Osteoblast (primary cell): ENCODE data around the gene HNRNPL. TPM values are rescaled to one million over a fixed set of nuclear protein-coding genes. Genes with fewer than 3 reads are reported as not detected.
"Not testable (repeated sequence)": the region's sequence is repeated elsewhere in the genome, so short reads cannot be mapped to it uniquely, and the experiment has no call there.

Experiments
- DNase-seq: peaks from one replicate; pipeline ENCODE4 v3.0.0; 2011; ENCODE audit warnings: low spot score, mixed read lengths; ENCODE audit not compliant: insufficient read length; ENCODE audit errors: missing footprints
- H2AFZ ChIP-seq: 2 replicates; pipeline ENCODE4 v1.6.0; 2011; ENCODE audit warnings: mild to moderate bottlenecking, low read length
- H3K27ac ChIP-seq: 2 replicates; pipeline ENCODE4 v1.5.1; 2011; ENCODE audit warnings: mild to moderate bottlenecking, low read depth, low read length, moderate library complexity
- H3K27me3 ChIP-seq: 2 replicates; pipeline ENCODE4 v1.6.0; 2012; ENCODE audit warnings: mild to moderate bottlenecking, control low read depth, inconsistent platforms, low read length, moderate library complexity; ENCODE audit not compliant: insufficient read depth
- H3K36me3 ChIP-seq: 2 replicates; pipeline ENCODE4 v1.5.1; 2011; ENCODE audit warnings: mild to moderate bottlenecking, low read length, control low read depth, moderate library complexity; ENCODE audit not compliant: insufficient read depth
- H3K4me1 ChIP-seq: 2 replicates; pipeline ENCODE4 v1.5.1; 2011; ENCODE audit warnings: mild to moderate bottlenecking, low read length, control low read depth, moderate library complexity; ENCODE audit not compliant: insufficient read depth
- H3K4me2 ChIP-seq: 2 replicates; pipeline ENCODE4 v1.6.0; 2011; ENCODE audit warnings: mild to moderate bottlenecking, low read length; ENCODE audit not compliant: insufficient read depth
- H3K4me3 ChIP-seq: fragments of 200-600 bp; sonication (generic); 3 replicates; pipeline ENCODE4 v1.5.1; 2012; ENCODE audit warnings: mild to moderate bottlenecking, low read length, inconsistent platforms; ENCODE audit not compliant: insufficient read depth
- H3K79me2 ChIP-seq: 2 replicates; pipeline ENCODE4 v1.6.0; 2012; ENCODE audit warnings: mild to moderate bottlenecking, low read length, control low read depth, inconsistent platforms; ENCODE audit not compliant: insufficient read depth
- H3K9me3 ChIP-seq: 2 replicates; pipeline ENCODE4 v1.5.1; 2011; ENCODE audit warnings: low read depth, low read length, control low read depth
- H4K20me1 ChIP-seq: 2 replicates; pipeline ENCODE4 v1.6.0; 2012; ENCODE audit warnings: mild to moderate bottlenecking, low read length, control low read depth; ENCODE audit not compliant: insufficient read depth
- total RNA-seq: library from RNA; depleted of rRNA; stranded (reverse); fragments of >200 nt; gene quantifications from 2 replicates; pipeline ENCODE4 v1.2.3, GENCODE V29; 2012
- TF ChIP-seq, protein P1 (sequence below): IDR thresholded peaks from 2 replicates; pipeline ENCODE4 v1.5.1; 2011; ENCODE audit warnings: mild to moderate bottlenecking, low read depth, low read length, moderate library complexity; ENCODE audit errors: extremely low read depth

The HNRNPL gene
- total RNA-seq, 1 donor, result 188 TPM

DNA sequence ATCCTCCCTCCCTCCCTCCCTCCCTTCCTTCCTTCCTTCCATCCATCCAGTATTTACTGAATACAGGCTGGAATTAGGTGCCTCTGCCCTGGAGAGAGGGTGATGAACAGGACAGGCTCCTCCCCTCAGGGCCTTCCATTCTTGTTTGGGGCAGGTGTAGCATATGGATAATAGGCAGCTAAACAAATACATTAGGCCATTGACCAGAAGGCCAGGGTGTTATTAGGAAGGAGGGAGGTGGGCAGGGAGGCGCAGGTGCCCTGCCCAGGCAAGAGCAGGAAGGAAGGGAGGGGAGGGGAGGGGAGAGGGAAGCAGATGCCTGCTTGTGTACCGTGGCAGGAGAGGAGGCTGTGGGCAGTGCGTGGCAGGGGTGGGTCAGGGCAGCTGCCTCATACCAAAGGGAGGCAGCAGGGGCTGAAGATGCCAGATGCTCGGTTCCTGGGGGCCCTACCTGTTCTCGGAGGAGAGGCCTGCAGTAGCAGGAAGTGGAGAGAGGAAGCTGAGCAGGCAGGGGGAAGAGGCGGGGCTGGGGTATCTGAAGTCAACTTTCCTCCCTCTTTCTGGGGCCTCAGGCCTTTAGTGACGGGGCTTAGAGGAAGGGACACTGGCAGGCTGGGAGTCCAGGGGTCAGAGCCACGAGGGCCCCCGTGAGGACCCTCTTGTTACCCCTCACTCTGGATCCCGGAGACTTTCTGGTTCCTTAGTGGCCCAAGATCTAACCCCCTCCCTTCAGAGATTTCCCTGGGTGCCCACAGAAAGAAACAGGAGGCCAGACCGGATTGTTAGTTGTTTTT, 28.2 kb upstream of the HNRNPL start, which contains the start of gene RINL:
Gene RINL, minus strand, starts transcription at position 495 of the 794 bp plus-strand sequence. CDS start 1,533 bp downstream, outside the sequence.
- no peak within 1 kb of the TSS for H3K27ac ChIP-seq
- DNase-seq, result peak; percentile 68
- no peaks in the 10 kb centered on the region for H3K9me3 ChIP-seq
- no peak within 1 kb of the TSS for H2AFZ ChIP-seq
- H3K4me2 ChIP-seq, result no peak within 1 kb of the TSS
- no peaks in the 10 kb centered on the region for H3K79me2 ChIP-seq
- no peaks in the 10 kb centered on the region for H3K27me3 ChIP-seq
- TF ChIP-seq, protein P1, sequence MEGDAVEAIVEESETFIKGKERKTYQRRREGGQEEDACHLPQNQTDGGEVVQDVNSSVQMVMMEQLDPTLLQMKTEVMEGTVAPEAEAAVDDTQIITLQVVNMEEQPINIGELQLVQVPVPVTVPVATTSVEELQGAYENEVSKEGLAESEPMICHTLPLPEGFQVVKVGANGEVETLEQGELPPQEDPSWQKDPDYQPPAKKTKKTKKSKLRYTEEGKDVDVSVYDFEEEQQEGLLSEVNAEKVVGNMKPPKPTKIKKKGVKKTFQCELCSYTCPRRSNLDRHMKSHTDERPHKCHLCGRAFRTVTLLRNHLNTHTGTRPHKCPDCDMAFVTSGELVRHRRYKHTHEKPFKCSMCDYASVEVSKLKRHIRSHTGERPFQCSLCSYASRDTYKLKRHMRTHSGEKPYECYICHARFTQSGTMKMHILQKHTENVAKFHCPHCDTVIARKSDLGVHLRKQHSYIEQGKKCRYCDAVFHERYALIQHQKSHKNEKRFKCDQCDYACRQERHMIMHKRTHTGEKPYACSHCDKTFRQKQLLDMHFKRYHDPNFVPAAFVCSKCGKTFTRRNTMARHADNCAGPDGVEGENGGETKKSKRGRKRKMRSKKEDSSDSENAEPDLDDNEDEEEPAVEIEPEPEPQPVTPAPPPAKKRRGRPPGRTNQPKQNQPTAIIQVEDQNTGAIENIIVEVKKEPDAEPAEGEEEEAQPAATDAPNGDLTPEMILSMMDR, result no peak
- H3K36me3 ChIP-seq, result no peaks in the 10 kb centered on the region
- no peaks in the 10 kb centered on the region for H4K20me1 ChIP-seq
- H3K4me1 ChIP-seq, result no peaks in the 10 kb centered on the region
- no peak within 1 kb of the TSS for H3K4me3 ChIP-seq

GRCh38 chr19:38875656-38876395, 26.0 kb upstream of the HNRNPL start:
- H3K36me3 ChIP-seq, result no peaks in the 10 kb centered on the region
- no peak overlapping the region for H2AFZ ChIP-seq
- H3K27me3 ChIP-seq, result no peaks in the 10 kb centered on the region
- DNase-seq, result no peak
- no peaks in the 10 kb centered on the region for H3K4me1 ChIP-seq
- H3K9me3 ChIP-seq, result no peaks in the 10 kb centered on the region
- no peaks in the 10 kb centered on the region for H4K20me1 ChIP-seq
- H3K4me3 ChIP-seq, result no peak overlapping the region
- no peaks in the 10 kb centered on the region for H3K79me2 ChIP-seq
- H3K4me2 ChIP-seq, result no peak overlapping the region
- no peak overlapping the region for H3K27ac ChIP-seq
- TF ChIP-seq, protein P1, result no peak

- not testable (repeated sequence) for H3K9me3 ChIP-seq, H3K36me3 ChIP-seq, H3K4me2 ChIP-seq, H3K27ac ChIP-seq, H3K27me3 ChIP-seq, H3K4me3 ChIP-seq, DNase-seq, H4K20me1 ChIP-seq, H3K4me1 ChIP-seq, H2AFZ ChIP-seq, H3K79me2 ChIP-seq
These were observed 23.6 kb upstream of the HNRNPL start for GRCh38 chr19:38873400-38873799.

DNA sequence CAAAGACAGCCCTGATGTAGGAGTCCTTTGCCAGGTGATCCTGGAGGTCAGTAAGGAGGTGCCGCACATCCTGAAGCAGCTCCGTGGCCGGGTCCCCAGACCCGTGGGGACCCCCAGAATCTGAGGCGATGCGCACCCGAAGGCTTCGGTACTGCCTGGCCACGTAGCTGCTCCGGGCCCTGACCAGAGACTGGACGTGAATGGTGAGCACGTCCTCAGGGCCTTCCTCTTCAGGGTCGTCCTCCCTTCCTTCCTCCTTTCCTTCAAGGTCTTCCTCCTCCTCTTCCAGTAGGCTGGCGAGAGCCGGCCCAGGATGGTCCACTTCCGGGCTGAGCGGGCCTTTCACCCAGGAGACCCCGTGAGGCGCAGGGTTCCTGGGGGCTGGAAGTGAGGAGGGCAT, 20.8 kb upstream of the HNRNPL start:
- no peak overlapping the region for H2AFZ ChIP-seq
- no peaks in the 10 kb centered on the region for H3K79me2 ChIP-seq
- H3K36me3 ChIP-seq, result no peaks in the 10 kb centered on the region
- no peaks in the 10 kb centered on the region for H3K9me3 ChIP-seq
- no peak overlapping the region for H3K4me3 ChIP-seq
- TF ChIP-seq, protein P1, result no peak
- no peaks in the 10 kb centered on the region for H3K27me3 ChIP-seq
- peak; percentile 65 for DNase-seq
- no peak overlapping the region for H3K27ac ChIP-seq
- no peaks in the 10 kb centered on the region for H4K20me1 ChIP-seq
- no peak overlapping the region for H3K4me2 ChIP-seq
- H3K4me1 ChIP-seq, result peaks cover 6% of the 10 kb centered on the region
